Right atrium auricular region (tissue), 2 donors: ENCODE data around the gene TMEM255B. TPM values are rescaled to one million over a fixed set of nuclear protein-coding genes. Genes with fewer than 3 reads are reported as not detected.

Experiments used
- DNase-seq: peaks from one replicate; pipeline ENCODE4 v3.0.0-alpha.2; 2019; ENCODE audit warnings: low spot score
- H3K27ac ChIP-seq, 2 donors: fragments of 200-600 bp; sonication (generic); 1 replicate in 1 of 2; 2 replicates in 1 of 2; pipeline ENCODE4 v1.5.1; 2016 to 2019
- H3K27me3 ChIP-seq, 2 donors: fragments of 200-600 bp; sonication (generic); one replicate each; pipeline versions ENCODE4 v1.5.1 to v1.6.0; 2017 to 2019
- H3K36me3 ChIP-seq: fragments of 200-600 bp; sonication (generic); one replicate; pipeline ENCODE4 v1.5.1; 2016
- H3K4me1 ChIP-seq, 2 donors: fragments of 200-600 bp; sonication (generic); one replicate each; pipeline versions ENCODE4 v1.5.1 to v1.6.0; 2017 to 2019
- H3K4me3 ChIP-seq, 2 donors: fragments of 200-600 bp; sonication (generic); 1 replicate in 1 of 2; 2 replicates in 1 of 2; pipeline ENCODE4 v1.5.1; 2017 to 2019; ENCODE audit warnings: mild to moderate bottlenecking in 1 of 2, moderate library complexity in 1 of 2
- H3K9me3 ChIP-seq, 2 donors: fragments of 200-600 bp; sonication (generic); one replicate each; pipeline ENCODE4 v1.5.1; 2019
- CTCF ChIP-seq, 2 donors: fragments of 200-600 bp; sonication (generic); IDR thresholded peaks; one replicate each; pipeline ENCODE4 v1.5.1; 2019; ENCODE audit warnings: antibody characterized with exemption in 2 of 2
- total RNA-seq, 2 donors: library from RNA; depleted of rRNA; stranded (reverse); fragments of >200 nt; gene quantifications; one replicate each; pipeline ENCODE4 v1.1.0, GENCODE V29; 2016

The TMEM255B gene
- total RNA-seq, 2 donors from 2014 or later, result 5.2 to 6.0 TPM

DNA sequence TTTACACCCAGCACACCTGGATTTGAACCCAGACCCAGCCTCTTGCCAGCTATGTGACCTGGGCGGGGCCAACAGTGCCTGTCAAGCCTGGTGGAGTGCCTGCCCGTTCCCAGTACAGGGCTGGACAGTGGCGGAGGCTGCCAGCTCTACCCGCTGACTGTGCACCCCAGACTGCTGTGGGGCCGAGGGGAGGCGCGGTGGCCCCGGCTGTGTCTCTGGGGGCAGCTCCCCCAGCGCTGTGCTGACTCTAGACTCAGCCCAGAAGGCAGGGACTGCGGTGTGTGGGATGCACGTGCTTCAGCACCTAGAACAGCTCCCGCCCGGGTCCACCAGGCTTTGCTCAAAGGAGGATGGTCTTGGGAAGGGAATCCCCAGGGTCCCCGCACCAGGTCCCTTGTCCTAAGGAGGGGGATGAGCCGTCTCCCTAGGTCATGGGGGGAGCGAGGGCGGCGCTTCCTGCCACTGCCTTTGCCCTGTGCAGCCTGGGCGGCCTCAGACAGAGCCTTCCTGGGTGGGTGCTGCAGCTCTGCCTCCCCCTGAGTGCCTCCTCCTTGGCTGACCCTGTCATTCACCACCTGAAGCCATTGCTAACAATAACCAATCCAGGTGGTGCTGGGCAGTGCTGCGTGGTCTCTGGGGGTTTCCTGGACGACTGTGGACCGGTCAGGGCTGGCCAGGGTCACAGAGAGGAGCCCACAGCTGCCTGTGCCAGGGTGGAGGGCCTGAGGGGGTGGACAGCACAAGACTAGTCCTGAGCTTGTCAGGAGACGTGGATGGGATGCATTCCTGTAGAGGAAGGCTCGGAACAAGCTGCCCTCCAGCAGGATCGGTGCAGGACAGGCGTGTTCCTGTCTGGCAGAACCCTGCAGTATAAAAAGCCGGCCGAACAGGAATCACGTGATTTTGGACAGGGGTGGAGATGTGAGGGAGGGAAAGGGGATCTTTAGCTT, 18.6 kb downstream of the TMEM255B start:
- H3K4me1 ChIP-seq, result no peaks in the 10 kb centered on the region
- H3K4me3 ChIP-seq, result no peak overlapping the region
- no peak overlapping the region for H3K27ac ChIP-seq
- no peak for DNase-seq
- no peak for TF ChIP-seq CTCF (IDR thresholded peaks at IDR 0.05)
- no peaks in the 10 kb centered on the region for H3K36me3 ChIP-seq
- no peaks in the 10 kb centered on the region for H3K9me3 ChIP-seq
- no peaks in the 10 kb centered on the region for H3K27me3 ChIP-seq

- H3K4me3 ChIP-seq, result no peak overlapping the region
- H3K9me3 ChIP-seq, result no peaks in the 10 kb centered on the region
- no peak overlapping the region for H3K27ac ChIP-seq
- DNase-seq, result no peak
- no peaks in the 10 kb centered on the region for H3K4me1 ChIP-seq
- no peaks in the 10 kb centered on the region for H3K27me3 ChIP-seq
- H3K36me3 ChIP-seq, result no peaks in the 10 kb centered on the region
- no peak for TF ChIP-seq CTCF (IDR thresholded peaks at IDR 0.05)
These were observed 22.5 kb downstream of the TMEM255B start for GRCh38 chr13:113781571-113781970.

DNA sequence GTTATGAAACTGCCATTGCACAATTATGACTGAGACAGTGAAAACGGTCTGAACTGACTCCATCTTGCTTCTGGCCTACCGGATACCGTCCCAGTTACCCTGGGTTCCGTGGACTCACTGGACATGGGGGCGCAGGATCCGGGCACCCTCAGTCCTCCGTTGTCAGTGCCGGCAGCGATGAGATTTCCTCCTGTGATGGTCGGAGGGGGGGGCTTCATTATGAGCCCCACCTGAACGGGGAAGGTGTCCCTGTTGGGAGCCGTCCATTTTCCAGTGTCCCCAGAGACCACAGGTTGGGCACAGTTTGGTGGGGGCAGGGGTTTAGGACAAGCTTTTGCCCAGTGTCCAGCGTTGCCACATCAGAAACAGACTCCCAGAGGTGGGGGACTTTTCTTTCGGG, 23.4 kb downstream of the TMEM255B start:
- no peaks in the 10 kb centered on the region for H3K36me3 ChIP-seq
- no peaks in the 10 kb centered on the region for H3K9me3 ChIP-seq
- no peak for TF ChIP-seq CTCF (IDR thresholded peaks at IDR 0.05)
- H3K27me3 ChIP-seq, result no peaks in the 10 kb centered on the region
- no peak overlapping the region for H3K27ac ChIP-seq
- H3K4me1 ChIP-seq, result no peaks in the 10 kb centered on the region
- no peak for DNase-seq
- no peak overlapping the region for H3K4me3 ChIP-seq

DNA sequence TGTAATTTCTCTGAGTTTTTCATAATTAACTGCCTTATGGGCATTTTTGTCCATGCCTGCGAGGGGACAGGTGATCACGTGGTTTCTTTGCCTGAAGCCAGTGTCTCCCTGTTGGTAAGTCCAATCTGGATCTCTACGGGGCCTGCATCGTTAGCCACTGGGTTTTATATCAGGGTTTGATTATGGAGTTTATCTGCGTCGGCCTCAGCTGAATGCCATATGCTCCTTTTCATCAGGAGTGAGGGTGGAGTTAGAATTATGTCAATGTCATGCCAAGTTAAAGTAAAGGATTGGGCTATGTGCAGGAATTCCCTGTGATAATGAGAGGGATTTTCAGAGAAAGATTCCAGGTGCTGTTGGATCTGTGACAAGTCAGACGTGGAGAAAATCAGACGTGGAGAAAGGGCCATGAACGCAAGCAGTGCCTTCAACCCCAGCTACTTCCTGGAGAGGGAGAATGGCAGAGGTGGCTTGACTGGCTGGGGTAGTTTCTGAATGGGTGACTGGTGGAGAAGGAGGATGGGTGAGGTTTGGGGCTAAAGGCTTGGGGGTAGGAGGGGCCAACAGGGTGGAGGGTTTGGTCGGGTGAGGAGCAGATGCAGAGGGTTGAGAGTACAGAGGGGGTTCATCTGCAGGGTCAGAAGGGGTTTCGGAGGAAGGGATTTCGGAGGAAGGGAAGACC, 24.3 kb downstream of the TMEM255B start:
- no peaks in the 10 kb centered on the region for H3K27me3 ChIP-seq
- TF ChIP-seq CTCF (IDR thresholded peaks at IDR 0.05), result no peak
- H3K4me3 ChIP-seq, result no peak overlapping the region
- H3K4me1 ChIP-seq, result no peaks in the 10 kb centered on the region
- H3K36me3 ChIP-seq, result no peaks in the 10 kb centered on the region
- no peak for DNase-seq
- H3K27ac ChIP-seq, result no peak overlapping the region
- H3K9me3 ChIP-seq, result no peaks in the 10 kb centered on the region

DNA sequence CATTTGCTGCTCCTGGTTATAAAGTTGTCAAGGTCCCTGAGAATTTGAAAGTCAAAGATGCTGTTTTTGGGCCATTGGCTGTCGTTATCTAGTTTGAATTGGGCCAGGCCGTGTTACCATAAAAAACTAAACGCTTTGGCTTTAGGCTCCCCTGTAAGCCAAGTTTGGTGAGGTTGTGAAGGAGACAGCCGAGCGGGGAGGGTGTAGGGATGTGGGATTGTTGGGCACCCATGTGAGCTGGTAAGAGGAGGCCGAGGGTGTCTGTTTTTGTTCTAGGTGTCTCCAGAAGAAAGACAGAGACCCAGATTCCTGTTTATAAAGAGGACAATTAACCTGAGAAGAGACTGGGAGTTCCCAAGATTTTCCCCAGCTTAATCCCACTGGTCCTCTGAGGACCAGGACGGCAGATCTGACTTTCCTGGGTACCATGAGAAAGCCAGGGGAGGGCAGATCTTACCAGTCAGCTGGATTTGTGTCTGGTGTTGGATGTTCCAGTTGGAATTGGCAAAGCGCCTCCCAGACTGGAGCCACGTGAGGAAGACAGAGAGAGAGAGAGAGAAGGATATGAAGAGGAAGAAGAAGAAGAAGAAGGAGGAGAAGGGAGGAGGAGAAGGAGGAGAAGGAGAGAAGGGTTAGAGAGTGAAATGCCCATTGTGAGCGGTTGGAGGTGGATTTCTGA, 25.1 kb downstream of the TMEM255B start:
- Histone ChIP-seq H3K9me3 (no peaks in the 10 kb centered on the region), H3K27me3 (no peaks in the 10 kb centered on the region), H3K36me3 (no peaks in the 10 kb centered on the region), H3K4me3 (no peak overlapping the region), H3K4me1 (no peaks in the 10 kb centered on the region), H3K27ac (no peak overlapping the region)
- DNase-seq, result no peak
- TF ChIP-seq CTCF (IDR thresholded peaks at IDR 0.05), result no peak
